Measurements from ENCODE around the gene ARHGAP8.
"Not testable (repeated sequence)": the region's sequence is repeated elsewhere in the genome, so short reads cannot be mapped to it uniquely, and the experiment has no call there.

The ARHGAP8 gene

DNA sequence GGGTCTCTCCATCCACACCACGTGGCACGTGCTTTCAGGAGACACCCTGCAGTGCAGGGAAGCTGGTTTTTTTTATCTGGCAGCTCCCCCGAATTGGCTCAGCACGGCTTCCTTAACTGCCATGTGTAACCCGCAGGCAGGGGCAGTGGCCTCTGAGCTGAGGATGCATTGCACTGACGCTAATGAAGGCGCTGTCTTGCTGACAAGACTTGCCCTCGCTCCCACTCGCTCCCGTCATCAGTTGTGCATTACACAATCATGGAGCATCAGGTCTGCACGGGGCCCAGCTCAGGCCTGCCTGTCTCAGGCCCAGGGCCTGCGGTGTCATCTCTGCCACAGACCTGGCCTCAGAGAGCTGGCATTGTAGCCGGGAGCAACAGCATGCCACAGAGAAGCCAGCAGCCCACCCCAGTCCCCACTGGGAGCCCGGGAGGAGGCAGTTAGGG, 95.9 kb downstream of the ARHGAP8 start:
- DNase-seq (ENCODE audit: low read depth): no peak
- H3K4me3 ChIP-seq (ENCODE audit: low read depth, low read length): no peak overlapping the region
- TF ChIP-seq, protein P1, sequence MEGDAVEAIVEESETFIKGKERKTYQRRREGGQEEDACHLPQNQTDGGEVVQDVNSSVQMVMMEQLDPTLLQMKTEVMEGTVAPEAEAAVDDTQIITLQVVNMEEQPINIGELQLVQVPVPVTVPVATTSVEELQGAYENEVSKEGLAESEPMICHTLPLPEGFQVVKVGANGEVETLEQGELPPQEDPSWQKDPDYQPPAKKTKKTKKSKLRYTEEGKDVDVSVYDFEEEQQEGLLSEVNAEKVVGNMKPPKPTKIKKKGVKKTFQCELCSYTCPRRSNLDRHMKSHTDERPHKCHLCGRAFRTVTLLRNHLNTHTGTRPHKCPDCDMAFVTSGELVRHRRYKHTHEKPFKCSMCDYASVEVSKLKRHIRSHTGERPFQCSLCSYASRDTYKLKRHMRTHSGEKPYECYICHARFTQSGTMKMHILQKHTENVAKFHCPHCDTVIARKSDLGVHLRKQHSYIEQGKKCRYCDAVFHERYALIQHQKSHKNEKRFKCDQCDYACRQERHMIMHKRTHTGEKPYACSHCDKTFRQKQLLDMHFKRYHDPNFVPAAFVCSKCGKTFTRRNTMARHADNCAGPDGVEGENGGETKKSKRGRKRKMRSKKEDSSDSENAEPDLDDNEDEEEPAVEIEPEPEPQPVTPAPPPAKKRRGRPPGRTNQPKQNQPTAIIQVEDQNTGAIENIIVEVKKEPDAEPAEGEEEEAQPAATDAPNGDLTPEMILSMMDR (IDR thresholded peaks at IDR 0.05; ENCODE audit: control insufficient read depth, extremely low read depth, insufficient read depth): no peak

DNA sequence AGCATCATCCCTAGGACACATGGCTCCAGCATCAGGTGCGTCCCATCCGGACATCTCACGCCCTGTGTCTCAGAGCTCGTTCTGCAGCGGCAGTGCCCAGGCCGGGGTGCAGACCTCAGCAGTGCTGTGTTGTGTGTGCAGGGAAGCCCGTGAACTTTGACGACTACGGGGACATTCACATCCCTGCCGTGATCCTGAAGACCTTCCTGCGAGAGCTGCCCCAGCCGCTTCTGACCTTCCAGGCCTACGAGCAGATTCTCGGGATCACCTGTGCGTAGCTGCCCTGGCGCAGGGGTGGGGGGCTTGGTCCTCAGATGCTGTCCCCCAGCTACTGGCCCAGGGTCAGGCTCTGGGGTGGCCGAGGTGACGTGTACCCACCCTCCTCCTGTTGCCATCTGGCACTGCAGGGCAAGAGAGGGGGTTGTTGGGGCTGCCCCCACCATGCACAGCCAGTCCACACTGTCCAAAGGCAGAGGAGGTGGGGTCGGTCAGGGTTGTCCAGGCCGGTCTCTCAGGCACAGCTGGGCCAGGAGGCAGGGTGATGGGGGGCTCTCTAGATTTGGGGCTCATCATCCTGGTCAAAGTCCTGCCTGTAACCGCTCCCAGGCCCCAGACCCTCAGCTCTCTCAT, 96.5 kb downstream of the ARHGAP8 start:
- DNase-seq (ENCODE audit: low read depth): no peak
- TF ChIP-seq, protein P1 (IDR thresholded peaks at IDR 0.05; ENCODE audit: control insufficient read depth, extremely low read depth, insufficient read depth): no peak
- H3K4me3 ChIP-seq (ENCODE audit: low read depth, low read length): no peak overlapping the region

DNA sequence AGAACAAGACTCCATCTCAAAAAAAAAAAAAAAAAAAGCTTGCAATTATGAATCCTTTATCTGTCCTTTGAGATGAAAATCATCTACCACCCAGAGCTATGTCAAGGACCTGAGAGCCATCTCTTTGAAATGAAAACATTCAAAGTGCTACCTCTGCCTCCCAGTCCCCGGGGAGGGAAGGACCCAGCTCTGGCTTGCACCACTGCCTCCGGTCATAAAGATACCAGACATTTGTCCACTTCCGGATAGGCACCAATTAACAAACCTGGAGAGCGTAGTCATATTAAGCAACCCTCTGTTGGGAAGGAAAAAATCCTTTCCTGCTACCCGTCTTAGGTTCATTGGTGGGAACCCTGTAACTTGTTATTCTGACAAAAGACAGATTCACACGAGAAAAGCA, 98.6 kb downstream of the ARHGAP8 start:
- no peak for DNase-seq (ENCODE audit: low read depth)
- TF ChIP-seq, protein P1 (IDR thresholded peaks at IDR 0.05; ENCODE audit: control insufficient read depth, extremely low read depth, insufficient read depth): no peak
- H3K4me3 ChIP-seq (ENCODE audit: low read depth, low read length): no peak overlapping the region

DNA sequence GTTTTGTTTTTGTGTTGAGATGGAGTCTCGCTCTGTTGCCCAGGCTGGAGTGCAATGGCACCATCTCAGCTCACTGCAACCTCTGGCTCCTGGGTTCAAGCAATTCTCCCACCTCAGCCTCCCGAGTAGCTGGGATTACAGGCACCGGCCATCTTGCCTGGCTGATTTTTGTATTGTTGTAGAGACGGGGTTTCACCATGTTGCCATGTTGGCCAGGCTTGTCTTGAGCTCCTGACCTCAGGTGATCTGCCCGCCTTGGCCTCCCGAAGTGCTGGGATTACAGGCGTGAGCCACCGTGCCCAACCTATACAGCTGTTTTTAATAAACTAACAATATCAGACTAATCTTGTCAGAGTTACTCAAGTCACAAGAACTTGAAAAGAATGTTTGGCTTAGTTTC, 102.3 kb downstream of the ARHGAP8 start:
- H3K4me3 ChIP-seq (ENCODE audit: low read depth, low read length); DNase-seq (ENCODE audit: low read depth): not testable (repeated sequence)

DNA sequence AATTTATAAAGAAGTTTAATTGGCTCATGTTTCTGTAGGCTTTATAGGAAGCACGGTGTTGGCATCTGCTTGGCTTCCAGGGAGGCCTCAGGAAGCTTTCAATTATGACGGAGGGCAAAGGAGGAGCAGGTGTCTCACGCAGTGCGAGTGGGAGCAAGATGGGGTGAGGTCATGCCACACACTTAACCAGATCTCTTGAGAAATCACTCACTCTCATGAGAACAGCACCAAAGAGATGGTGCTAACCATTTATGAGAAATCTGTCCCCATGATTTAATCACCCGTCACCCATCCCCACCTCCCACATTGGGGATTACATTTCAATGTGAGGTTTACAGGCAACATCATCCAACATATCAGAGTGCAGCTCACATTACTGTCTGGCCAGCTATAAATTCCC, 103.5 kb downstream of the ARHGAP8 start:
- DNase-seq (ENCODE audit: low read depth): no peak
- no peak overlapping the region for H3K4me3 ChIP-seq (ENCODE audit: low read depth, low read length)
- TF ChIP-seq, protein P1 (IDR thresholded peaks at IDR 0.05; ENCODE audit: control insufficient read depth, extremely low read depth, insufficient read depth): no peak

DNA sequence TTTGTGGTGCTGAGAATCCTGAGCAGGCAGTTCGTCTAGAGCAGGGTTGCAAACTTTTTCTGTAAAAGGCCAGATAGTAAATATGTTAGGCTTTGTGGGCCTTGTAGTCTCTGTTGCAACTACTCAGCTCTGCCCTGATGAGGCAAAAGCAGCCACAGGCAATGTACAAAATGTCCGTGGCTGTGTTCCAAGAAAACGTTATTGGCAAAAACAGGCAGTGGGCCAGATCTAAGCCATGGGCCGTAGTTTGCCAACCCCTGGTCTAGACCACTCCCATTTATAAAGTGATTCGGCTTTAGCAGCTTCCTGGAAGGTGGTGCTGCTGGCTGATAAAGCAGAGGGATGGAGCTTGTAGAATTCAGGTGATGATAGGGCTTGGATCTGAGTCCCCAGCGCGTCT, 106.4 kb downstream of the ARHGAP8 start:
- not testable (repeated sequence) for DNase-seq (ENCODE audit: low read depth); H3K4me3 ChIP-seq (ENCODE audit: low read depth, low read length)

DNA sequence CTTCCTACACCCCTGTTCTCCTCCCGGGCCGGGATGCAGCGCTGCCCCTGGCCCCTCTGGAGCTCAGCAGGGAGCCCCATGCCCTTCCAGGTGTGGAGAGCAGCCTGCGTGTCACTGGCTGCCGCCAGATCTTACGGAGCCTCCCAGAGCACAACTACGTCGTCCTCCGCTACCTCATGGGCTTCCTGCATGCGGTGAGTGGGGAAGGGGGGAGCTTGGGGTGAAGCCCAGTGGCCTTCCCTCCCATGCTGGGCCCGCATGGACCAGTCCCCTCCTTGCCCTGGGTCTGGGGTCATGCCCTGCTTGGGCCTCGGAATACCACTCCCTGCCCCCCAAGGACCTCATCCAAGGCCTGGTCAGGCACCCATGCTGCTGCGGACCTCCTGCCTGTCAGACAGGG, 107.3 kb downstream of the ARHGAP8 start:
- no peak overlapping the region for H3K4me3 ChIP-seq (ENCODE audit: low read depth, low read length)
- no peak for DNase-seq (ENCODE audit: low read depth)
- TF ChIP-seq, protein P1 (IDR thresholded peaks at IDR 0.05; ENCODE audit: control insufficient read depth, extremely low read depth, insufficient read depth): no peak

DNA sequence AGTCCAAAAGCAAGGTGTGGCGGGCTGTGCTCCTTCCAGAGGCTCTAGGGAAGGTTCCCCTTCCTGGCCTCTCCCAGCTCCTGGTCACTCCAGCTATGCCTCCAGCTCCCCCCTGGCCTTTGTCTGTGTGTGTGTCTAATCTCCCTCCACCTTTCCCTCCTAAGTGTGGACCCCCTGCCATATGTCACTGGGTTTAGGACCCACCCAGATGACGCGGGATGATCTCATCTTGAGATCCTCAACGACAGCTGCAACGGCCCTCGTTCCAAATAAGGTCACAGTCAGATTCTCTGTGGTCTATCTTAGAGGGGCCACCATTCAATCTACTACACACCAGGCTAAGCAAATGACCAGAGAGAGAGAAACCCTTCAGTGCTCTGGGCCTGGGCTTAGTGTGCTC, 107.9 kb downstream of the ARHGAP8 start:
- no peak for DNase-seq (ENCODE audit: low read depth)
- TF ChIP-seq, protein P1 (IDR thresholded peaks at IDR 0.05; ENCODE audit: control insufficient read depth, extremely low read depth, insufficient read depth): no peak
- H3K4me3 ChIP-seq (ENCODE audit: low read depth, low read length): no peak overlapping the region

Data from LNCaP clone FGC (cell line).